ENCODE results near the gene NAA60. TPM values are rescaled to one million over a fixed set of nuclear protein-coding genes. Genes with fewer than 3 reads are reported as not detected.

The NAA60 gene
- total and polyA plus RNA-seq, 4 donors, result 11.3 to 41.3 (median 25.6) TPM

- 1% methylated on average over 10 of the region's 10 CpGs for WGBS
- H3K9ac ChIP-seq (ENCODE audit: low read depth in 1 of 2, low read length in 2 of 2), result peak overlapping the region; percentile 87 to 97
- peaks cover 9 to 44% (median 35%) of the 10 kb centered on the region in 4 donors for H3K4me1 ChIP-seq (ENCODE audit: control insufficient read depth in 4 of 4, insufficient read depth in 4 of 4, low read length in 3 of 4)
- H3K4me3 ChIP-seq (ENCODE audit: low read depth in 1 of 3, low read length in 3 of 3), result peak overlapping the region; percentile 85 to 99 (median 89)
- peak overlapping the region; percentile 91 to 95 for H3K27ac ChIP-seq (ENCODE audit: low read depth in 1 of 2, low read length in 2 of 2)
- TF ChIP-seq YY1 (IDR thresholded peaks at IDR 0.05) (peak; percentile 81), HNF4A (conservative IDR thresholded peaks at IDR 0.05) (peak; percentile 81 to 86), RAD21 (IDR thresholded peaks at IDR 0.05) (peak; percentile 48 to 57), ATF3 (IDR thresholded peaks at IDR 0.05) (no peak), FOXA2 (IDR thresholded peaks at IDR 0.05) (peak; percentile 30), ZBTB33 (IDR thresholded peaks at IDR 0.05) (peak; percentile 91), FOXA1 (IDR thresholded peaks at IDR 0.05) (no peak), NR2F2 (IDR thresholded peaks at IDR 0.05) (peak; percentile 45), HNF4G (IDR thresholded peaks at IDR 0.05) (peak; percentile 63), TAF1 (conservative IDR thresholded peaks at IDR 0.05) (peak; percentile 97), EGR1 (IDR thresholded peaks at IDR 0.05; ENCODE audit: low read depth in 2 of 2) (no peak), MAX (IDR thresholded peaks at IDR 0.05) (peak; percentile 73), RXRA (IDR thresholded peaks at IDR 0.05) (peak; percentile 67 to 77), CTCF (IDR thresholded peaks at IDR 0.05; ENCODE audit: low read depth, low read length, missing input control) (no peak), JUND (IDR thresholded peaks at IDR 0.05) (peak; percentile 17 to 38), REST (IDR thresholded peaks at IDR 0.05) (peak; percentile 93), GABPA (IDR thresholded peaks at IDR 0.05 in 1 of 2, conservative IDR thresholded peaks at IDR 0.05 in 1 of 2) (peak in 1 of 2 donors; percentile 73), SP1 (IDR thresholded peaks at IDR 0.05) (peak; percentile 85)
- DNase-seq (ENCODE audit: low spot score), result no peak
- H3K9me3 ChIP-seq (ENCODE audit: control insufficient read depth in 4 of 4, low read length in 3 of 4), result no peaks in the 10 kb centered on the region
- H3K27me3 ChIP-seq (ENCODE audit: control insufficient read depth in 4 of 4, insufficient read depth in 4 of 4, low read length in 3 of 4), result no peaks in the 10 kb centered on the region
- no peaks in the 10 kb centered on the region for H3K36me3 ChIP-seq (ENCODE audit: control insufficient read depth in 4 of 4, insufficient read depth in 3 of 4, low read depth in 1 of 4, low read length in 3 of 4)
Measured at GRCh38 chr16:3458852-3459361, 15.4 kb downstream of the NAA60 start.

Data from liver (tissue), 9 donors.